HL-60 (cell line): Measurements from ENCODE around the gene SOD3.

Source experiments
- GABPA ChIP-seq: IDR thresholded peaks from 2 replicates; pipeline ENCODE4 v1.6.1; 2012; ENCODE audit warnings: low read depth
- POLR2AphosphoS5 ChIP-seq: IDR thresholded peaks from 2 replicates; pipeline ENCODE4 v1.6.1; 2012; ENCODE audit warnings: low read depth
- TF ChIP-seq, protein P1 (sequence below): IDR thresholded peaks from one replicate; pipeline ENCODE4 v1.5.1; 2011; ENCODE audit warnings: low read length, control low read depth, inconsistent platforms; ENCODE audit not compliant: insufficient read depth
- TF ChIP-seq, protein P2 (sequence below): IDR thresholded peaks from 2 replicates; pipeline ENCODE4 v1.6.1; 2012; ENCODE audit warnings: low read depth; ENCODE audit not compliant: insufficient replicate concordance

- TF ChIP-seq, protein P1, sequence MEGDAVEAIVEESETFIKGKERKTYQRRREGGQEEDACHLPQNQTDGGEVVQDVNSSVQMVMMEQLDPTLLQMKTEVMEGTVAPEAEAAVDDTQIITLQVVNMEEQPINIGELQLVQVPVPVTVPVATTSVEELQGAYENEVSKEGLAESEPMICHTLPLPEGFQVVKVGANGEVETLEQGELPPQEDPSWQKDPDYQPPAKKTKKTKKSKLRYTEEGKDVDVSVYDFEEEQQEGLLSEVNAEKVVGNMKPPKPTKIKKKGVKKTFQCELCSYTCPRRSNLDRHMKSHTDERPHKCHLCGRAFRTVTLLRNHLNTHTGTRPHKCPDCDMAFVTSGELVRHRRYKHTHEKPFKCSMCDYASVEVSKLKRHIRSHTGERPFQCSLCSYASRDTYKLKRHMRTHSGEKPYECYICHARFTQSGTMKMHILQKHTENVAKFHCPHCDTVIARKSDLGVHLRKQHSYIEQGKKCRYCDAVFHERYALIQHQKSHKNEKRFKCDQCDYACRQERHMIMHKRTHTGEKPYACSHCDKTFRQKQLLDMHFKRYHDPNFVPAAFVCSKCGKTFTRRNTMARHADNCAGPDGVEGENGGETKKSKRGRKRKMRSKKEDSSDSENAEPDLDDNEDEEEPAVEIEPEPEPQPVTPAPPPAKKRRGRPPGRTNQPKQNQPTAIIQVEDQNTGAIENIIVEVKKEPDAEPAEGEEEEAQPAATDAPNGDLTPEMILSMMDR, result no peak
- no peak for TF ChIP-seq POLR2AphosphoS5
- TF ChIP-seq, protein P2, sequence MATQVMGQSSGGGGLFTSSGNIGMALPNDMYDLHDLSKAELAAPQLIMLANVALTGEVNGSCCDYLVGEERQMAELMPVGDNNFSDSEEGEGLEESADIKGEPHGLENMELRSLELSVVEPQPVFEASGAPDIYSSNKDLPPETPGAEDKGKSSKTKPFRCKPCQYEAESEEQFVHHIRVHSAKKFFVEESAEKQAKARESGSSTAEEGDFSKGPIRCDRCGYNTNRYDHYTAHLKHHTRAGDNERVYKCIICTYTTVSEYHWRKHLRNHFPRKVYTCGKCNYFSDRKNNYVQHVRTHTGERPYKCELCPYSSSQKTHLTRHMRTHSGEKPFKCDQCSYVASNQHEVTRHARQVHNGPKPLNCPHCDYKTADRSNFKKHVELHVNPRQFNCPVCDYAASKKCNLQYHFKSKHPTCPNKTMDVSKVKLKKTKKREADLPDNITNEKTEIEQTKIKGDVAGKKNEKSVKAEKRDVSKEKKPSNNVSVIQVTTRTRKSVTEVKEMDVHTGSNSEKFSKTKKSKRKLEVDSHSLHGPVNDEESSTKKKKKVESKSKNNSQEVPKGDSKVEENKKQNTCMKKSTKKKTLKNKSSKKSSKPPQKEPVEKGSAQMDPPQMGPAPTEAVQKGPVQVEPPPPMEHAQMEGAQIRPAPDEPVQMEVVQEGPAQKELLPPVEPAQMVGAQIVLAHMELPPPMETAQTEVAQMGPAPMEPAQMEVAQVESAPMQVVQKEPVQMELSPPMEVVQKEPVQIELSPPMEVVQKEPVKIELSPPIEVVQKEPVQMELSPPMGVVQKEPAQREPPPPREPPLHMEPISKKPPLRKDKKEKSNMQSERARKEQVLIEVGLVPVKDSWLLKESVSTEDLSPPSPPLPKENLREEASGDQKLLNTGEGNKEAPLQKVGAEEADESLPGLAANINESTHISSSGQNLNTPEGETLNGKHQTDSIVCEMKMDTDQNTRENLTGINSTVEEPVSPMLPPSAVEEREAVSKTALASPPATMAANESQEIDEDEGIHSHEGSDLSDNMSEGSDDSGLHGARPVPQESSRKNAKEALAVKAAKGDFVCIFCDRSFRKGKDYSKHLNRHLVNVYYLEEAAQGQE, result no peak
- no peak for TF ChIP-seq GABPA
Observed at GRCh38 chr4:24794051-24794450, 1.3 kb upstream of the SOD3 start.
